NCI-H526 treated with DMSO at 0.1 percent for 48 hours (cell line): Measurements from ENCODE around the gene GIPC2.
"Not testable (repeated sequence)": the region's sequence is repeated elsewhere in the genome, so short reads cannot be mapped to it uniquely, and the experiment has no call there.

ENCODE experiments used
- DNase-seq: peaks from one replicate; lab custom pipeline; 2025; lab: John Stamatoyannopoulos, UW

Gene GIPC2

GRCh38 chr1:78096017-78096416 lies 50.3 kb downstream of the GIPC2 start:
- DNase-seq: no peak

GRCh38 chr1:78096976-78097375 lies 51.2 kb downstream of the GIPC2 start:
- DNase-seq: no peak

GRCh38 chr1:78101051-78101450 lies 55.3 kb downstream of the GIPC2 start:
- no peak for DNase-seq

GRCh38 chr1:78101514-78101913 lies 55.7 kb downstream of the GIPC2 start:
- no peak for DNase-seq

DNA sequence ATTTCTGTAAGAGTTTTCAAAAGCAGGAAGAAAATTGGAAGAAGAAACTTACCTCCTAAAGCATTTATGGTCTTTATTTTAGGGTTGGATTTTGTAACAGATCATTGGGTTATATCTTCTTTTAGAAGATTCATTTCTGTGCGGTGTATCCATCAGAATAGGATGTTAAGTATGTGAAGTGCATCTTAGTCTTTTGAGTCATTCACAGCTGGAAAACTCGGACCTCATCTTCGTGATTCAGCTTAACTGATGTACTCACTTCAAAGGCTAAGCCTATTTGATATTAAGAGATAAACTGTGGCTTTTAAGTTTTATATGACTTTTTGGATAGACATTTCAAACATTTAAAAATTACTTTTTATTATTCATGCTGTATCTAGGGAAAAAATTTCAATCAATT lies 56.3 kb downstream of the GIPC2 start:
- no peak for DNase-seq

GRCh38 chr1:78102916-78103315 lies 57.1 kb downstream of the GIPC2 start:
- DNase-seq: no peak

GRCh38 chr1:78104322-78104721 lies 58.6 kb downstream of the GIPC2 start:
- no peak for DNase-seq

DNA sequence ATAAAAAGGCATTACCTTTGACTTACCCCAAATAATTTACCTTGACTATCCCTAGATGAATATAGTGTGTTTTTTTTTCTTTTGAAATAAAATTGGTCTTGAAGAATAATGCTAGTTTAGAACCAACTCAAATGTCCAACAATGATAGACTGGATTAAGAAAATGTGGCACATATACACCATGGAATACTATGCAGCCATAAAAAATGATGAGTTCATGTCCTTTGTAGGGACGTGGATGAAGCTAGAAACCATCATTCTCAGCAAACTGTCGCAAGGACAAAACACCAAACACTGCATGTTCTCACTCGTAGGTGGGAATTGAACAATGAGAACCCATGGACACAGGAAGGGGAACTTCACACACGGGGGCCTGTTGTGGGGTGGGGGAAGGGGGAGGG lies 63.9 kb downstream of the GIPC2 start:
- not testable (repeated sequence) for DNase-seq

GRCh38 chr1:78113156-78113916 lies 67.6 kb downstream of the GIPC2 start:
- no peak for DNase-seq

GRCh38 chr1:78114034-78114956 lies 68.5 kb downstream of the GIPC2 start:
- DNase-seq: peak; percentile 78

GRCh38 chr1:78120485-78120884 lies 74.7 kb downstream of the GIPC2 start:
- DNase-seq: not testable (repeated sequence)

GRCh38 chr1:78121710-78122109 lies 75.9 kb downstream of the GIPC2 start:
- no peak for DNase-seq

- no peak for DNase-seq
These were observed 76.6 kb downstream of the GIPC2 start for GRCh38 chr1:78122389-78122788.

DNA sequence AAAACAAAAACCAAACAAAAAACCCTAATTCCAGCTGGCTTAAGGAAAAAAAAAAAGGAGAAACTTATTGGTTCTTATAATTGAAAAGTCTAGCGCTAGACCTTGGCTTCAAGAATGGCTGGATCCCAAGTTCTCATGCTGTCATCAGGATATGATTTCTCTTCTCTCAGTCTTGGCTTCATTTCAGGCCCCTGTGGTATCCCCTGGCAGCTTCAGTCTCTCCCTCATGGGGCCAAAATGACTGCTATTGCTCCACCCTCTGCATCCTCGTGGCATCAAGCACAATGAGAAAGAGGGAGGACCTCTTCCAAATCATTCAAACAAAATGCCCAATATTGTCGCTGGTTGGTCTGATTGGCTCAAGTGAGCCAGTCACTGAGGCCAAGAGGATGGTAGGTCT lies 80.7 kb downstream of the GIPC2 start:
- no peak for DNase-seq

DNA sequence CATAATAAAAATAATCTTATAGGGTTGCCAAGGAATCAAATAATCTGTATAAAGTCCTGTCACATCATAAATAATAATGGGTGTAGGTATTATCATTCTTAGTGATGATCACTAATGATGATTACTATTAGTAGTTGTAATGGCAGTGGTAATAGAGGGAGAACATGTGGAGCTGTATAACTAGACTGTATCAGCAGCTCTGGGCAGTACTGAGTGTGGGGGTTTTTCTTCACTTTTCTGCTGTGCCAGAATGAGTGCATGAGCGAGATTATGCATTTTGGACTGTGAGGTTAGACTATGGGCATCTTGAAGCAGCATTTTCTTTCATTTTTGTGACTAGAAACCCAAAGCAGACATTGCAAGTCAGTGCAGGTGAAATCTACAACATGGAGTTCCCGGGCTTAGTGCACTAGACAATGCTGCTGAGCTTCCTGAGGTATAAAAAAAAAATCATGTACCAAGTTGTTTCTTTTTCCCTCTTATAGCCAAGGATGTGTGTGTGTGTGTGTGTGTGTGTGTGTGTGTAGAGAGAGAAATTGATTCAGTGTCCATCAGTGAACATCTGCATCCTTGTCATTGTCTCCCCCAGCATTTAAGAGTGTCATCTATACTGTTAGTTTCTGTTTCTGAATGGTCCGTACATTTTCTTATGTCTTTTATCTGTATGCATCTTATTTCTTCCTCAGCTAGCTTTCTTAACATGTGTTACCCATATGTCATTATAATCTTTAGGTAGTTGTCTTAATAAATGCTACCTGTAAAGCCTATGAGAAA lies 86.6 kb downstream of the GIPC2 start:
- DNase-seq: no peak

DNA sequence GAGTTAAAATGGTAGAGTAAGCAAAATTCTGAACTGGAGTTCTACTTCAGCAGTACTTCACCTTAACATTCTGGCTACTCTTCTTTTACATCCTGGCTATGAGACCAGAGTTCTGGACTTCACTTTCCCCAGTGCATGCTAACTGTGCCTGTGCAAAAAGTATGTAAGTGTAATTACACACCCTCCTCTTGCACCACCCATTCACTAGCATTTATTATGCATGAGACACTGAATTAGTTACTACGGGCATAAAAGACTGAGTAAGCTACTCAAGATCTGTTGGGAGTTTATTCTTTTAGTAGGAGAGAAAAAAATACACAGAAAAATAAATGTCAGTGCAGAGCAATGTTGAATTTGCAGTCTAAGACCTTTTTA lies 87.2 kb downstream of the GIPC2 start:
- no peak for DNase-seq

DNA sequence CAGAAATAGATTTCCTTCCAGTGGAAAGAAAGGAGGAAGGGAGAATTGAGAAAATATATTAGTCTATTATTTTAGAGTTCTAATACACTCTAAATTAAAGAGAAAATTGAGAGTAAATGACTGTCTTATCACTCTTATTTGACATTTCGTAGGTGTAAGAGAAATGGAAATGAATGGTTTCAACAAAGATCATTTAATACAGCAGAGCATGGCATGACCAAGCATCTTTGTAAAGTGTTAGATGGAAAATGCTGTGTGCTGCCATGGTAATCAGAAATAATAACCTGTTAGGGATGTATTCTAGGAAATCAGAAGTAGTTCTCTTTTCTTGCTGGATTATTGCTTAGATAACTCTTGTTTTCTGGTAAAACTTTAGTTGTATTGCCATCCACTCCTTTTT lies 90.9 kb downstream of the GIPC2 start:
- DNase-seq: no peak

GRCh38 chr1:78141531-78142231 lies 95.9 kb downstream of the GIPC2 start:
- DNase-seq: no peak

GRCh38 chr1:78142736-78143135 lies 97.0 kb downstream of the GIPC2 start:
- DNase-seq: no peak

GRCh38 chr1:78143152-78143551 lies 97.4 kb downstream of the GIPC2 start:
- no peak for DNase-seq

GRCh38 chr1:78143673-78144072 lies 97.9 kb downstream of the GIPC2 start:
- DNase-seq: no peak

- peak; percentile 52 for DNase-seq
These were observed 99.4 kb downstream of the GIPC2 start for GRCh38 chr1:78145105-78145580.
